GM12878 (cell line): ENCODE results near the gene NEDD8. TPM values are rescaled to one million over a fixed set of nuclear protein-coding genes. Genes with fewer than 3 reads are reported as not detected.

Experiments used
- CBFB ChIP-seq: IDR thresholded peaks from 2 replicates; pipeline ENCODE4 v1.6.1; 2016; ENCODE audit warnings: antibody characterized with exemption, low read depth
- CBX5 ChIP-seq: sonication (generic); IDR thresholded peaks from 2 replicates; pipeline ENCODE4 v1.6.1; 2016; ENCODE audit warnings: low read depth, moderate library complexity, mild to moderate bottlenecking, inconsistent platforms
- JUND ChIP-seq: IDR thresholded peaks from 2 replicates; pipeline ENCODE4 v1.6.1; 2012; ENCODE audit warnings: low read depth, mild to moderate bottlenecking, low read length, improper control_type of control experiment, moderate library complexity
- MTA3 ChIP-seq: IDR thresholded peaks from 2 replicates; pipeline ENCODE4 v1.6.1; 2012; ENCODE audit warnings: low read length, inconsistent platforms, borderline replicate concordance
- PAX5 ChIP-seq: IDR thresholded peaks from 2 replicates; pipeline ENCODE4 v1.6.1; 2011; ENCODE audit warnings: low read depth, low read length, borderline replicate concordance
- RAD21 ChIP-seq: IDR thresholded peaks from 2 replicates; pipeline ENCODE4 v1.6.1; 2011; ENCODE audit warnings: mild to moderate bottlenecking, low read depth, low read length, moderate library complexity; ENCODE audit not compliant: insufficient read depth
- RBBP5 ChIP-seq: fragments of 200-600 bp; sonication (generic); conservative IDR thresholded peaks from 2 replicates; pipeline ENCODE4 v1.6.1; 2016
- SMAD5 ChIP-seq: IDR thresholded peaks from 2 replicates; pipeline ENCODE4 v1.6.1; 2016; ENCODE audit warnings: antibody characterized with exemption, low read depth
- STAT3 ChIP-seq: IDR thresholded peaks from 2 replicates; pipeline ENCODE4 v1.6.1; 2011; ENCODE audit warnings: low read depth, low read length, improper control_type of control experiment
- TAF1 ChIP-seq: IDR thresholded peaks from 2 replicates; pipeline ENCODE4 v1.6.1; 2011; ENCODE audit warnings: mild to moderate bottlenecking, low read depth, low read length, borderline replicate concordance
- YY1 ChIP-seq: IDR thresholded peaks from 2 replicates; pipeline ENCODE4 v1.6.1; 2011; ENCODE audit warnings: low read depth, mild to moderate bottlenecking, low read length
- ZBED1 ChIP-seq: IDR thresholded peaks from 2 replicates; pipeline ENCODE4 v1.6.1; 2016; ENCODE audit warnings: borderline replicate concordance
- ZSCAN29 ChIP-seq: fragments of 450-650 bp; IDR thresholded peaks from 2 replicates; pipeline ENCODE4 v1.6.1; 2017; ENCODE audit warnings: mild to moderate bottlenecking, moderate library complexity
- polyA plus RNA-seq, 11 experiments: library from polyadenylated mRNA; depleted of rRNA in 4 of 11; unstranded in 6 of 11; stranded (reverse) in 5 of 11; fragments of >200 nt; fragmentation: Nextera tagmentation in 4 of 11; fragmentation: Illumina TruSeq in 1 of 11; extraction: Ambion mirVana in 4 of 11; extraction: Trizol in 1 of 11; gene quantifications; 1 replicate in 1 of 11; 2 replicates in 10 of 11; pipeline versions ENCODE4 v1.2.1 to v1.2.3, GENCODE V29; 2011 to 2016; ENCODE audit warnings: inconsistent platforms in 2 of 11, missing spikeins in 2 of 11, low read depth in 1 of 11
- total RNA-seq, 4 experiments: library from RNA; depleted of rRNA in 3 of 4; stranded (reverse); fragments of >200 nt in 3 of 4; fragmentation: Illumina TruSeq in 1 of 4; extraction: Trizol in 1 of 4; gene quantifications; 2 replicates each; pipeline versions ENCODE4 v1.2.1 to v1.2.3, GENCODE V29; 2013 to 2021
- TF ChIP-seq, protein P1 (sequence below): IDR thresholded peaks from 2 replicates; pipeline ENCODE4 v1.6.1; 2012; ENCODE audit warnings: low read depth, low read length, improper control_type of control experiment

The NEDD8 gene
- total and polyA plus RNA-seq, 10 of the 15 experiments (the other 5 are each of a cell fraction or from before 2014, with no cell fraction given) = 164 to 991 (median 300) TPM

DNA sequence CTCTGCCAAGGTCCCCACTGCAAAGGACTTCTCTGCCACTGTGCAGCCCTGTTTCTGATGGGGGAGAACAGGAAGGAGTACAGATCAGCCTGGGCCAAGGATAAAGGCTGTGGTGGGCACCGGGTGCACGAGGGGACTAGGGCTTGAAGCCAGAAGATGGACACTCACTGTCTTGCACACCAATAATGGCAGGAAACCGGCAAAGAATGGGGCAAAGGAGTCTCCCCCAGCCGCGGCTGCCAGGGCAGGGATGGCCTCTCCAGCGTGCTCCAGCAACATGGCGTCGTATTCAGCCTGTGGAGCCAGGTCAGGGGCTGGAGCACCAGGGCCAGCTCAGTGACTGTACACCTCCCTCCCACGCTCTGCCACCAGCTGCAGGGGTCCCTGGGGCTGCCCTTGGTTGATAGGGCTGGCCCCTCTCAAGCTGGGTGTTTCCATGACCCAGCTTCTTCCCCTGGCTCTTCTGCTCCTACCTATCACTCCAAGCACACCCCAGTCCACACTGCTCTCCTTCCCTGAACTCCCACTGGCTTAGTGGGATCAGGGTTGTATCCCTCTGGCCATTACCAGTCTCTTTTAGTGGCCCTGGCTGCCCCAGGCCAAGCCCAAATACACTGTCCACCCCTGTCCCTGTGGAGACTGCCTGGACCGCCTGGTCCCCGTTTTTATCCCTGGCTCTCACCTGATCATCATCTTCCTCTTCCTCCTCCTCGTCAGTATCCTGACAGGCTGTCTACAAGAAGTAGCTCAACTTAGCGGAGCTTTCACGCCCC lies 49.9 kb downstream of the NEDD8 start (continued):
- TF ChIP-seq RAD21 (no peak), PAX5 (no peak), ZSCAN29 (no peak), CBX5 (no peak), SMAD5 (no peak), TAF1 (no peak), MTA3 (0 out of 2 replicates have a peak, but pooled peaks have one; percentile 2), CBFB (peak; percentile 6; the same call in 1 of the 2 replicates), RBBP5 (no peak), YY1 (0 out of 2 replicates have a peak, but pooled peaks have one; percentile 13), ZBED1 (no peak), JUND (no peak), STAT3 (no peak)
- TF ChIP-seq, protein P1, sequence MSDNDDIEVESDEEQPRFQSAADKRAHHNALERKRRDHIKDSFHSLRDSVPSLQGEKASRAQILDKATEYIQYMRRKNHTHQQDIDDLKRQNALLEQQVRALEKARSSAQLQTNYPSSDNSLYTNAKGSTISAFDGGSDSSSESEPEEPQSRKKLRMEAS = no peak
